Gastrocnemius medialis (tissue), 4 donors: Measurements from ENCODE around the gene ZC3H7B.

Experiments used
- CTCF ChIP-seq, 5 experiments: fragments of 450-650 bp in 3 of 5; fragments of 200-600 bp in 2 of 5; sonication (generic) in 2 of 5; IDR thresholded peaks in 4 of 5; conservative IDR thresholded peaks in 1 of 5; 1 replicate in 4 of 5; 2 replicates in 1 of 5; pipeline ENCODE4 v1.5.1; 2016 to 2019; ENCODE audit warnings: antibody characterized with exemption in 5 of 5, mild to moderate bottlenecking in 3 of 5, moderate library complexity in 3 of 5
- POLR2A ChIP-seq, 2 donors: fragments of 450-650 bp; IDR thresholded peaks; one replicate each; pipeline ENCODE4 v1.6.1; 2017; ENCODE audit warnings: antibody characterized with exemption in 2 of 2, mild to moderate bottlenecking in 2 of 2, moderate library complexity in 2 of 2

- no peak for TF ChIP-seq POLR2A (IDR thresholded peaks at IDR 0.05)
- TF ChIP-seq CTCF (IDR thresholded peaks at IDR 0.05 in 4 of 5, conservative IDR thresholded peaks at IDR 0.05 in 1 of 5): no peak
Measured at GRCh38 chr22:41365425-41365824, 64.1 kb downstream of the ZC3H7B start.
